ENCODE results near the gene LRP11. TPM values are rescaled to one million over a fixed set of nuclear protein-coding genes. Genes with fewer than 3 reads are reported as not detected.

The LRP11 gene
- total and polyA plus RNA-seq, 9 of the 15 experiments (the other 6 are each of a cell fraction or from before 2014, with no cell fraction given): 0.51 to 3.5 (median 2.4) TPM

GRCh38 chr6:149844480-149844879, 19.7 kb downstream of the LRP11 start:
- CTCF ChIA-PET (ENCODE audit: low intra/inter-chr PET ratio): interaction anchor here (0.6 to 1.1 kb wide), 3 partner anchors 54 to 81 kb away, joined by 3 read pairs; no protein-coding TSS in a partner anchor
- TF ChIP-seq, protein P1, sequence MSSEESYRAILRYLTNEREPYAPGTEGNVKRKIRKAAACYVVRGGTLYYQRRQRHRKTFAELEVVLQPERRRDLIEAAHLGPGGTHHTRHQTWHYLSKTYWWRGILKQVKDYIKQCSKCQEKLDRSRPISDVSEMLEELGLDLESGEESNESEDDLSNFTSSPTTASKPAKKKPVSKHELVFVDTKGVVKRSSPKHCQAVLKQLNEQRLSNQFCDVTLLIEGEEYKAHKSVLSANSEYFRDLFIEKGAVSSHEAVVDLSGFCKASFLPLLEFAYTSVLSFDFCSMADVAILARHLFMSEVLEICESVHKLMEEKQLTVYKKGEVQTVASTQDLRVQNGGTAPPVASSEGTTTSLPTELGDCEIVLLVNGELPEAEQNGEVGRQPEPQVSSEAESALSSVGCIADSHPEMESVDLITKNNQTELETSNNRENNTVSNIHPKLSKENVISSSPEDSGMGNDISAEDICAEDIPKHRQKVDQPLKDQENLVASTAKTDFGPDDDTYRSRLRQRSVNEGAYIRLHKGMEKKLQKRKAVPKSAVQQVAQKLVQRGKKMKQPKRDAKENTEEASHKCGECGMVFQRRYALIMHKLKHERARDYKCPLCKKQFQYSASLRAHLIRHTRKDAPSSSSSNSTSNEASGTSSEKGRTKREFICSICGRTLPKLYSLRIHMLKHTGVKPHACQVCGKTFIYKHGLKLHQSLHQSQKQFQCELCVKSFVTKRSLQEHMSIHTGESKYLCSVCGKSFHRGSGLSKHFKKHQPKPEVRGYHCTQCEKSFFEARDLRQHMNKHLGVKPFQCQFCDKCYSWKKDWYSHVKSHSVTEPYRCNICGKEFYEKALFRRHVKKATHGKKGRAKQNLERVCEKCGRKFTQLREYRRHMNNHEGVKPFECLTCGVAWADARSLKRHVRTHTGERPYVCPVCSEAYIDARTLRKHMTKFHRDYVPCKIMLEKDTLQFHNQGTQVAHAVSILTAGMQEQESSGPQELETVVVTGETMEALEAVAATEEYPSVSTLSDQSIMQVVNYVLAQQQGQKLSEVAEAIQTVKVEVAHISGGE (CRISPR knock-in tag; IDR thresholded peaks at IDR 0.05): no peak
- TF ChIP-seq NCOA1 (IDR thresholded peaks at IDR 0.05; ENCODE audit: low read depth) (no peak), E2F1 (CRISPR knock-in tag; IDR thresholded peaks at IDR 0.05) (no peak), SRSF1 (IDR thresholded peaks at IDR 0.05; ENCODE audit: low read depth, low read length) (no peak), FOS (IDR thresholded peaks at IDR 0.05; ENCODE audit: extremely low read depth, insufficient read length) (no peak), ZNF551 (CRISPR knock-in tag; IDR thresholded peaks at IDR 0.05) (no peak), SPI1 (IDR thresholded peaks at IDR 0.05; ENCODE audit: borderline replicate concordance, low read depth, low read length) (no peak), NFYB (IDR thresholded peaks at IDR 0.05; ENCODE audit: extremely low read depth, insufficient read length) (no peak), XRCC5 (IDR thresholded peaks at IDR 0.05; ENCODE audit: low read depth, low read length) (no peak), ETV1 (tag; conservative IDR thresholded peaks at IDR 0.05; ENCODE audit: low read depth) (no peak), ZNF134 (CRISPR knock-in tag; conservative IDR thresholded peaks at IDR 0.05) (no peak), ZNF316 (IDR thresholded peaks at IDR 0.05) (no peak), ZNF436 (CRISPR knock-in tag; IDR thresholded peaks at IDR 0.05) (no peak), BRD9 (IDR thresholded peaks at IDR 0.05; ENCODE audit: low read depth, partially characterized antibody) (no peak), CEBPG (CRISPR knock-in tag; IDR thresholded peaks at IDR 0.05) (no peak), CEBPG (tag; conservative IDR thresholded peaks at IDR 0.05 in 1 of 2, IDR thresholded peaks at IDR 0.05 in 1 of 2) (no peak)

More at GRCh38 chr6:149844480-149844879, 19.7 kb downstream of the LRP11 start:
- in situ Hi-C loops (cut with MboI): loop anchor here (5.0 kb wide), 1 partner anchor 78 kb away; the partner anchor contains the start of gene RAET1G
- FAIRE-seq (no peak), ATAC-seq (no peak), DNase-seq (ENCODE audit: extremely low read depth in 1 of 4, low spot score in 3 of 4) (no peak)
- Histone ChIP-seq H3K36me3 (ENCODE audit: control insufficient read depth, insufficient read depth, low read length) (no peaks in the 10 kb centered on the region), H3K27me3 (ENCODE audit: control insufficient read depth in 2 of 2, insufficient read depth in 2 of 2, low read length in 2 of 2) (peaks cover 21 to 52% of the 10 kb centered on the region in 2 experiments), H3K9ac (ENCODE audit: insufficient read depth in 1 of 2, low read depth in 2 of 2, low read length in 2 of 2) (no peak overlapping the region), H3K4me2 (ENCODE audit: insufficient read depth, low read length) (no peak overlapping the region), H3K9me1 (ENCODE audit: control insufficient read depth, insufficient read depth, low read length) (no peaks in the 10 kb centered on the region), H3K4me3 (no peak overlapping the region), H3K9me3 (replicated peaks; ENCODE audit: control insufficient read depth, insufficient read depth, low read depth, low read length) (no peaks in the 10 kb centered on the region), H2AFZ (ENCODE audit: low read depth, low read length) (no peak overlapping the region), H3K4me1 (replicated peaks in 1 of 2; ENCODE audit: control insufficient read depth in 2 of 2, insufficient read depth in 2 of 2, low read length in 2 of 2) (peaks cover 0 to 4% of the 10 kb centered on the region in 2 experiments; a peak in 3 of 5 replicates), H4K20me1 (replicated peaks; ENCODE audit: control insufficient read depth, insufficient read depth, low read length) (peaks cover 18% of the 10 kb centered on the region), H3K27ac (ENCODE audit: extremely low read depth, low read depth, low read length) (no peak overlapping the region), H3K79me2 (ENCODE audit: control insufficient read depth, insufficient read depth, low read length) (no peaks in the 10 kb centered on the region)
- POLR2A ChIA-PET: interaction anchor here (0.7 kb wide), 2 partner anchors 19 to 22 kb away, joined by 3 read pairs; no protein-coding TSS in a partner anchor
- BruUV-seq (replicated peaks): no TSS peak
- intact Hi-C loops (cut with micrococcal nuclease): loop anchor here (5.0 kb wide), 1 partner anchor 173 kb away; no protein-coding TSS in a partner anchor
- WGBS (ENCODE audit: insufficient coverage, low coverage, missing lambda C conversion rate): 2% methylated on average over 2 of the region's 2 CpGs
